Nephron progenitor cell (in vitro differentiated cells): ENCODE measurements around the gene CRYBG1.
A peak's percentile ranks its signal among the peaks of the same experiment; 100 is the strongest.

Experiments used
- DNase-seq: peaks from one replicate; pipeline ENCODE4 v3.0.0; 2021
- H3K27ac Mint-ChIP-seq: 2 replicates; pipeline ENCODE4 v1.8.0; 2021; ENCODE audit warnings: mild to moderate bottlenecking, moderate library complexity, mixed read lengths
- H3K27me3 Mint-ChIP-seq: 2 replicates; pipeline ENCODE4 v1.8.0; 2021; ENCODE audit warnings: mild to moderate bottlenecking, low read depth, mixed read lengths; ENCODE audit not compliant: poor library complexity
- H3K36me3 Mint-ChIP-seq: 2 replicates; pipeline ENCODE4 v1.8.0; 2021; ENCODE audit warnings: low read depth, mixed read lengths
- H3K4me1 Mint-ChIP-seq: 2 replicates; pipeline ENCODE4 v1.8.0; 2021; ENCODE audit warnings: mixed read lengths
- H3K4me3 Mint-ChIP-seq: 2 replicates; pipeline ENCODE4 v1.8.0; 2021; ENCODE audit warnings: mild to moderate bottlenecking, moderate library complexity, mixed read lengths
- H3K9me3 Mint-ChIP-seq: 2 replicates; pipeline ENCODE4 v1.8.0; 2021; ENCODE audit warnings: mild to moderate bottlenecking, moderate library complexity, mixed read lengths
- CTCF ChIP-seq: fragments of 200-600 bp; sonication (generic); IDR thresholded peaks from 2 replicates; pipeline ENCODE4 v1.5.0; 2021; ENCODE audit warnings: antibody characterized with exemption

CRYBG1 gene

GRCh38 chr6:106347219-106347618 lies 13.3 kb upstream of the CRYBG1 start:
- Mint-ChIP-seq H3K27ac (no peak overlapping the region), H3K27me3 (peaks cover 6% of the 10 kb centered on the region)
- DNase-seq, result no peak

GRCh38 chr6:106356378-106356777 lies 4.1 kb upstream of the CRYBG1 start:
- Mint-ChIP-seq H3K4me1 (peaks cover 13% of the 10 kb centered on the region), H3K4me3 (no peak overlapping the region), H3K27me3 (peaks cover 34% of the 10 kb centered on the region), H3K9me3 (peaks cover 14% of the 10 kb centered on the region), H3K36me3 (peaks cover 7% of the 10 kb centered on the region), H3K27ac (no peak overlapping the region)
- no peak for DNase-seq
- TF ChIP-seq CTCF, result no peak

More at GRCh38 chr6:106347219-106347618, 13.3 kb upstream of the CRYBG1 start:
- TF ChIP-seq CTCF, result no peak
- Mint-ChIP-seq H3K4me3 (no peak overlapping the region), H3K9me3 (peaks cover 2% of the 10 kb centered on the region), H3K4me1 (no peaks in the 10 kb centered on the region), H3K36me3 (peaks cover under 1% of the 10 kb centered on the region)

GRCh38 chr6:106359959-106360409 lies 533 bp upstream of the CRYBG1 start:
- Mint-ChIP-seq H3K4me1 (peaks cover 13% of the 10 kb centered on the region), H3K27ac (no peak overlapping the region), H3K4me3 (peak overlapping the region; percentile 83), H3K27me3 (peaks cover 51% of the 10 kb centered on the region), H3K36me3 (no peaks in the 10 kb centered on the region), H3K9me3 (no peaks in the 10 kb centered on the region)
- DNase-seq, result no peak
- TF ChIP-seq CTCF, result no peak

- Mint-ChIP-seq H3K36me3 (no peaks in the 10 kb centered on the region), H3K27ac (no peak overlapping the region), H3K4me3 (peak overlapping the region; percentile 85), H3K27me3 (peaks cover 51% of the 10 kb centered on the region), H3K9me3 (no peaks in the 10 kb centered on the region), H3K4me1 (peaks cover 13% of the 10 kb centered on the region)
- TF ChIP-seq CTCF, result no peak
- peak; percentile 33 for DNase-seq
Observed at GRCh38 chr6:106360989-106361430, 493 bp downstream of the CRYBG1 start.

- Mint-ChIP-seq H3K4me1 (peaks cover 5% of the 10 kb centered on the region), H3K4me3 (no peak overlapping the region), H3K27me3 (peaks cover 51% of the 10 kb centered on the region), H3K36me3 (no peaks in the 10 kb centered on the region), H3K27ac (no peak overlapping the region), H3K9me3 (no peaks in the 10 kb centered on the region)
- no peak for TF ChIP-seq CTCF
- no peak for DNase-seq
Observed at GRCh38 chr6:106363401-106364138, 3.1 kb downstream of the CRYBG1 start.

- Mint-ChIP-seq H3K9me3 (no peaks in the 10 kb centered on the region), H3K4me3 (no peak overlapping the region), H3K36me3 (no peaks in the 10 kb centered on the region), H3K27me3 (peaks cover 7% of the 10 kb centered on the region), H3K4me1 (no peaks in the 10 kb centered on the region), H3K27ac (no peak overlapping the region)
- DNase-seq, result no peak
- TF ChIP-seq CTCF, result no peak
Observed at GRCh38 chr6:106369739-106370138, 9.2 kb downstream of the CRYBG1 start.
